Glomerular endothelial cell (primary cell): ENCODE results near the gene TEAD2. TPM values are rescaled to one million over a fixed set of nuclear protein-coding genes. Genes with fewer than 3 reads are reported as not detected.

Experiments
- DNase-seq: peaks from one replicate; pipeline ENCODE4 v3.0.0-alpha.2; 2011; ENCODE audit warnings: low read depth, low spot score; ENCODE audit errors: extremely low read depth
- total RNA-seq: library from RNA; depleted of rRNA; stranded (reverse); fragments of >200 nt; gene quantifications from 2 replicates; pipeline ENCODE4 v1.2.3, GENCODE V29; 2015

TEAD2 gene
- total RNA-seq, 1 donor from 2014 or later = 55.2 TPM

GRCh38 chr19:49294401-49294800 is 67.8 kb downstream of the TEAD2 start:
- no peak for DNase-seq

Other genes starting within 250 kb of the TEAD2 start
- gene LIN7B, start 248.0 kb downstream of the TEAD2 start, total RNA-seq = 5.4 and 7.7 TPM in 2 replicates
- gene C19orf73, start 243.3 kb downstream of the TEAD2 start, total RNA-seq = 1.9 and 3.3 TPM in 2 replicates
- gene PPFIA3, start 242.9 kb downstream of the TEAD2 start, total RNA-seq = 3.8 and 4.6 TPM in 2 replicates
- not detected in 2 replicates for gene HRC, start 207.0 kb downstream of the TEAD2 start, total RNA-seq
- 35.5 and 39.5 TPM in 2 replicates for gene TRPM4, start 204.6 kb downstream of the TEAD2 start, total RNA-seq
- gene SLC6A16, start 37.2 kb downstream of the TEAD2 start, total RNA-seq = 1.3 and 2.3 TPM in 2 replicates
- not detected in 2 replicates for gene CD37, start 27.0 kb downstream of the TEAD2 start, total RNA-seq
- gene DKKL1, start 1.5 kb upstream of the TEAD2 start, total RNA-seq = 0.19 and 1.6 TPM in 2 replicates
- not detected in 2 replicates for gene KASH5, start 25.8 kb upstream of the TEAD2 start, total RNA-seq
- gene PTH2, start 61.0 kb upstream of the TEAD2 start, total RNA-seq = not detected in 2 replicates
- not detected in 2 replicates for gene GFY, start 63.0 kb upstream of the TEAD2 start, total RNA-seq
- gene SLC17A7, start 79.1 kb upstream of the TEAD2 start, total RNA-seq = not detected in 2 replicates
- gene PIH1D1, start 89.4 kb upstream of the TEAD2 start, total RNA-seq = 66.3 and 85.3 TPM in 2 replicates
- gene ALDH16A1, start 90.8 kb upstream of the TEAD2 start, total RNA-seq = 50.8 and 51.3 TPM in 2 replicates
- gene FLT3LG, start 111.8 kb upstream of the TEAD2 start, total RNA-seq = 3.1 and 4.4 TPM in 2 replicates
- 1,767 and 2,462 TPM in 2 replicates for gene RPL13A, start 125.2 kb upstream of the TEAD2 start, total RNA-seq
- 3,090 and 4,095 TPM in 2 replicates for gene RPS11, start 134.0 kb upstream of the TEAD2 start, total RNA-seq
- gene FCGRT, start 150.2 kb upstream of the TEAD2 start, total RNA-seq = 167 and 217 TPM in 2 replicates
- gene RCN3, start 165.6 kb upstream of the TEAD2 start, total RNA-seq = 71.5 and 95.5 TPM in 2 replicates
- 79.9 and 91.1 TPM in 2 replicates for gene NOSIP, start 218.1 kb upstream of the TEAD2 start, total RNA-seq
- 1.6 and 12.2 TPM in 2 replicates for gene PRRG2, start 218.9 kb upstream of the TEAD2 start, total RNA-seq
- 13.4 and 26.1 TPM in 2 replicates for gene PRR12, start 228.8 kb upstream of the TEAD2 start, total RNA-seq